GM23248 (cell line): Measurements from ENCODE around the gene VAV2.

Experiments
- EZH2 ChIP-seq: fragments of 200-600 bp; sonication (generic); IDR thresholded peaks from 2 replicates; pipeline ENCODE4 v1.6.1; 2018; ENCODE audit warnings: antibody characterized with exemption, mild to moderate bottlenecking; ENCODE audit not compliant: insufficient read depth, poor library complexity, severe bottlenecking
- EZH2phosphoT487 ChIP-seq: fragments of 200-600 bp; sonication (generic); IDR thresholded peaks from 2 replicates; pipeline ENCODE4 v1.6.1; 2018; ENCODE audit warnings: antibody characterized with exemption, moderate library complexity, mild to moderate bottlenecking, low read depth; ENCODE audit not compliant: insufficient read depth

DNA sequence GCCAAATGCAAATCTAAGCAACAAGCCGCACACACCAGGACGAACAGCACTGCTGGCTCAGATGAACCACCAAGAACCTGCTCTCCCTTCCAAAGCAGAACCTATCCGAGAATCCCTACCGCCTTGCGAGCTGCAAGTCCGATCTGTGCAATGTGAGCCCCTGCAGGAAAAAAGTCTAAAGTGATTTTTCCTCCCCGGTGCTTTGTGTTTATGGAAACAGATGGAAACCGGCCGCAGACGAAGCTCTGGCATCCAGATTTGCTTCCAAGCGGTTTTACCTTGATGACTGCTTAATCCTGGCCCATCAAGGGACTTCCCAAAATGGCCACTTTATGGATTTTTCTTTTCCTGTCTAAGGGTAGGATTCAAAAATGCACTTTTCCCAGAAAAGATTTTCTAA, 112.5 kb downstream of the VAV2 start:
- TF ChIP-seq EZH2 (no peak), EZH2phosphoT487 (no peak)
